Tibial nerve (tissue), 4 donors: ENCODE data around the gene NFIA. TPM values are rescaled to one million over a fixed set of nuclear protein-coding genes. Genes with fewer than 3 reads are reported as not detected.

Source experiments
- DNase-seq, 2 donors: peaks; one replicate each; pipeline ENCODE4 v3.0.0-alpha.2; 2019; ENCODE audit warnings: low spot score in 2 of 2
- H3K27ac ChIP-seq, 4 donors: fragments of 200-600 bp; sonication (generic) in 3 of 4; one replicate each; pipeline ENCODE4 v1.5.1; 2017 to 2019; ENCODE audit warnings: mild to moderate bottlenecking in 1 of 4
- H3K27me3 ChIP-seq, 2 donors: fragments of 200-600 bp; sonication (generic) in 1 of 2; one replicate each; pipeline versions ENCODE4 v1.5.1 to v1.6.0; 2017 to 2019
- H3K36me3 ChIP-seq, 3 donors: fragments of 200-600 bp; sonication (generic); one replicate each; pipeline ENCODE4 v1.5.1; 2018 to 2019
- H3K4me1 ChIP-seq, 4 donors: fragments of 200-600 bp; sonication (generic) in 3 of 4; one replicate each; pipeline ENCODE4 v1.5.1; 2017 to 2019
- H3K4me3 ChIP-seq, 4 donors: fragments of 200-600 bp; sonication (generic) in 3 of 4; one replicate each; pipeline ENCODE4 v1.5.1; 2017 to 2019; ENCODE audit warnings: mild to moderate bottlenecking in 1 of 4, moderate library complexity in 1 of 4
- H3K9me3 ChIP-seq, 4 donors: fragments of 200-600 bp; sonication (generic) in 3 of 4; one replicate each; pipeline ENCODE4 v1.5.1; 2017 to 2019
- EP300 ChIP-seq, 2 donors: sonication (generic); formaldehyde crosslinking; IDR thresholded peaks; one replicate each; pipeline ENCODE4 v1.6.1; 2017; ENCODE audit warnings: antibody characterized with exemption in 2 of 2, mild to moderate bottlenecking in 1 of 2
- POLR2A ChIP-seq, 2 donors: fragments of 450-650 bp; IDR thresholded peaks; one replicate each; pipeline ENCODE4 v1.6.1; 2017; ENCODE audit warnings: antibody characterized with exemption in 2 of 2, mild to moderate bottlenecking in 2 of 2, moderate library complexity in 2 of 2
- WGBS, 2 donors: methylation state at CpG; one replicate each; pipeline ENCODE4 v1.1.5; 2018; 5-methylcytosine and 5-hydroxymethylcytosine counted together
- total RNA-seq, 4 donors: library from RNA; depleted of rRNA; stranded (reverse); fragments of >200 nt; gene quantifications; one replicate each; pipeline ENCODE4 v1.1.0, GENCODE V29; 2016
- TF ChIP-seq, protein P1 (sequence below), 5 experiments: fragments of 200-600 bp in 3 of 5; fragments of 450-650 bp in 2 of 5; sonication (generic) in 3 of 5; IDR thresholded peaks; one replicate each; pipeline ENCODE4 v1.5.1; 2016 to 2019; ENCODE audit warnings: antibody characterized with exemption in 5 of 5, mild to moderate bottlenecking in 3 of 5, moderate library complexity in 2 of 5

The NFIA gene
- total RNA-seq, 4 donors from 2014 or later, result 71.2 to 81.4 (median 75.7) TPM

DNA sequence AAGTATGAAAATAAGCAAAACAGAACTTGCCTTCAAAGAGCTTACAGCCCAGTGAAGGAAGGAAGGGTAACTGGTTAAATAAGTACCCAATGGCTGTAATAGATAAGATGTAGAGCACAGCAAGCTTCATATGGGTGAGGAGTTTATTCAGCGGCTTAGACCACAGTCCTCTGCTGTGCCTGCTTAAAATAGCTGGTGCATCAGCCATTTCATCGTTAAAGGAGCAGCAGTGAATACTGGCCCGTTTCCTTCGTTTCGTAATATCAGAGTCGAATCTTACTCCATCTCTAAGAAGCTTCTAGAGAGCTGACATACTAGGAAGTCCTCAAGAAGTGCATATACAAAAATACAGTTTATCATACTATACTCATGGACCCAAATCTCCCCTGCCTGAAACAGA lies 286.5 kb downstream of the NFIA start:
- DNase-seq, result no peak
- Histone ChIP-seq H3K36me3 (peaks cover 0 to 22% (median 0%) of the 10 kb centered on the region in 3 donors), H3K4me1 (peaks cover 0 to 14% (median 0%) of the 10 kb centered on the region in 4 donors), H3K27me3 (no peaks in the 10 kb centered on the region), H3K9me3 (no peaks in the 10 kb centered on the region), H3K27ac (no peak overlapping the region), H3K4me3 (no peak overlapping the region)
- no peak for TF ChIP-seq POLR2A (IDR thresholded peaks at IDR 0.05)
- TF ChIP-seq EP300 (IDR thresholded peaks at IDR 0.05), result no peak
- TF ChIP-seq, protein P1, sequence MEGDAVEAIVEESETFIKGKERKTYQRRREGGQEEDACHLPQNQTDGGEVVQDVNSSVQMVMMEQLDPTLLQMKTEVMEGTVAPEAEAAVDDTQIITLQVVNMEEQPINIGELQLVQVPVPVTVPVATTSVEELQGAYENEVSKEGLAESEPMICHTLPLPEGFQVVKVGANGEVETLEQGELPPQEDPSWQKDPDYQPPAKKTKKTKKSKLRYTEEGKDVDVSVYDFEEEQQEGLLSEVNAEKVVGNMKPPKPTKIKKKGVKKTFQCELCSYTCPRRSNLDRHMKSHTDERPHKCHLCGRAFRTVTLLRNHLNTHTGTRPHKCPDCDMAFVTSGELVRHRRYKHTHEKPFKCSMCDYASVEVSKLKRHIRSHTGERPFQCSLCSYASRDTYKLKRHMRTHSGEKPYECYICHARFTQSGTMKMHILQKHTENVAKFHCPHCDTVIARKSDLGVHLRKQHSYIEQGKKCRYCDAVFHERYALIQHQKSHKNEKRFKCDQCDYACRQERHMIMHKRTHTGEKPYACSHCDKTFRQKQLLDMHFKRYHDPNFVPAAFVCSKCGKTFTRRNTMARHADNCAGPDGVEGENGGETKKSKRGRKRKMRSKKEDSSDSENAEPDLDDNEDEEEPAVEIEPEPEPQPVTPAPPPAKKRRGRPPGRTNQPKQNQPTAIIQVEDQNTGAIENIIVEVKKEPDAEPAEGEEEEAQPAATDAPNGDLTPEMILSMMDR (IDR thresholded peaks at IDR 0.05), result no peak
- 91 to 94% methylated on average over 6 of the region's 6 CpGs for WGBS, 2 donors

GRCh38 chr1:61370177-61370912 lies 288.0 kb downstream of the NFIA start:
- Histone ChIP-seq H3K27ac (no peak overlapping the region), H3K36me3 (peaks cover 0 to 22% (median 0%) of the 10 kb centered on the region in 3 donors), H3K4me3 (no peak overlapping the region), H3K9me3 (no peaks in the 10 kb centered on the region), H3K4me1 (peaks cover 0 to 14% (median 0%) of the 10 kb centered on the region in 4 donors), H3K27me3 (no peaks in the 10 kb centered on the region)
- TF ChIP-seq, protein P1 (IDR thresholded peaks at IDR 0.05), result no peak
- TF ChIP-seq EP300 (IDR thresholded peaks at IDR 0.05), result no peak
- no peak for TF ChIP-seq POLR2A (IDR thresholded peaks at IDR 0.05)
- WGBS, 2 donors, result 91 to 94% methylated on average over 10 of the region's 10 CpGs
- no peak for DNase-seq

DNA sequence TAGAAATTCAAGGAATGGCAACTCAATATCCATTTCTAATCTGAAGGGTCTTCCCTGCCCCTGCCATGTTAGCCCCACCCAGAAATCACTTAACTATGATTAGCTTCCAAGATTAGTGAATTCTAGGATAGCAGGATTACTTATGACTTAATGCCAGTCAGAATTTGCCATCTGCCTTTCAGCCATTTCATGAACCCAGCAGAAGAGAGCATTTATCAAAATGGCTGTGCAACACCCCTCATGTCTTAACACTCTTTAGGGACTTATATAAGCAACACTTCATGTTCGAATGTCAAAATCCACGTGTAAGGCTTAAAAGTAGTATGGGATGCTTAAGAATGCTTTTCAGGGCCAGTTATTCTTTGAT lies 288.5 kb downstream of the NFIA start:
- TF ChIP-seq EP300 (IDR thresholded peaks at IDR 0.05), result no peak
- no peak for TF ChIP-seq POLR2A (IDR thresholded peaks at IDR 0.05)
- TF ChIP-seq, protein P1 (IDR thresholded peaks at IDR 0.05), result no peak
- no peak overlapping the region for H3K4me3 ChIP-seq
- H3K9me3 ChIP-seq, result no peaks in the 10 kb centered on the region
- 81 to 86% methylated on average over 2 of the region's 2 CpGs for WGBS, 2 donors
- no peak overlapping the region for H3K27ac ChIP-seq
- no peaks in the 10 kb centered on the region for H3K27me3 ChIP-seq
- DNase-seq, result no peak
- H3K4me1 ChIP-seq, result peaks cover 0 to 14% (median 0%) of the 10 kb centered on the region in 4 donors
- peaks cover 0 to 22% (median 0%) of the 10 kb centered on the region in 3 donors for H3K36me3 ChIP-seq

- H3K27me3 ChIP-seq, result no peaks in the 10 kb centered on the region
- WGBS, 2 donors, result 60 to 69% methylated on average over 5 of the region's 5 CpGs
- H3K9me3 ChIP-seq, result no peaks in the 10 kb centered on the region
- peaks cover 0 to 20% (median 0%) of the 10 kb centered on the region in 3 donors for H3K36me3 ChIP-seq
- no peak overlapping the region for H3K27ac ChIP-seq
- TF ChIP-seq, protein P1 (IDR thresholded peaks at IDR 0.05), result no peak
- TF ChIP-seq EP300 (IDR thresholded peaks at IDR 0.05), result no peak
- no peak for TF ChIP-seq POLR2A (IDR thresholded peaks at IDR 0.05)
- no peak overlapping the region for H3K4me3 ChIP-seq
- DNase-seq, result no peak
- H3K4me1 ChIP-seq, result peaks cover 0 to 14% (median 0%) of the 10 kb centered on the region in 4 donors
Measured at GRCh38 chr1:61372944-61373343, 290.6 kb downstream of the NFIA start.

DNA sequence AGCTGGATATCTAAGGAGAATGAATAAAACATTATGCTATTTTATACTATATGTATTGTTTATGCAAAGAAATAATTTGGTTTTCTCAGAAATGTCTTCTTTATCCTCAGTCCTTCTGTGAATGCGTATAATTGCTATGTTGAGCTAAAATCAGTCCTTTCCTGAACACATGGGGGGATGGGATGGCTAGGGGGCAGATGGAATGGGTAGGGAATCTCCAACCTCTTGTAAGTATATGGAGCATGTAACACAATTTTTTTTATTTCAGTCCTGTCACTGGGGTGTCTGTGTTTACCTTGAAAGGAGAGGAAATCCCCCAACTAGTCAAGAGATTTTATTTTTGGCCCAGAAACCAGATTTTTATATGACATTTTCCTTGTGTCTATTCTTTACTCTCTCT lies 291.8 kb downstream of the NFIA start:
- no peak overlapping the region for H3K4me3 ChIP-seq
- H3K9me3 ChIP-seq, result no peaks in the 10 kb centered on the region
- TF ChIP-seq POLR2A (IDR thresholded peaks at IDR 0.05) (no peak), EP300 (IDR thresholded peaks at IDR 0.05) (no peak)
- TF ChIP-seq, protein P1 (IDR thresholded peaks at IDR 0.05), result no peak
- H3K4me1 ChIP-seq, result peaks cover 0 to 14% (median 0%) of the 10 kb centered on the region in 4 donors
- no peak for DNase-seq
- H3K27ac ChIP-seq, result no peak overlapping the region
- H3K27me3 ChIP-seq, result no peaks in the 10 kb centered on the region
- 98 to 100% methylated on average over 1 of the region's 1 CpG for WGBS, 2 donors
- H3K36me3 ChIP-seq, result peaks cover 0 to 20% (median 0%) of the 10 kb centered on the region in 3 donors
